Thyroid gland (tissue), 4 donors: ENCODE data around the gene RSRC2.

ENCODE experiments used
- POLR2A ChIP-seq, 2 donors: fragments of 450-650 bp; IDR thresholded peaks; one replicate each; pipeline ENCODE4 v1.6.1; 2017; ENCODE audit warnings: antibody characterized with exemption in 2 of 2, mild to moderate bottlenecking in 2 of 2, moderate library complexity in 1 of 2
- TF ChIP-seq, protein P1 (sequence below), 6 experiments: fragments of 200-600 bp in 3 of 6; fragments of 450-650 bp in 3 of 6; sonication (generic) in 3 of 6; IDR thresholded peaks; one replicate each; pipeline ENCODE4 v1.5.1; 2016 to 2019; ENCODE audit warnings: antibody characterized with exemption in 6 of 6, mild to moderate bottlenecking in 2 of 6, inconsistent platforms in 1 of 6, moderate library complexity in 1 of 6

DNA sequence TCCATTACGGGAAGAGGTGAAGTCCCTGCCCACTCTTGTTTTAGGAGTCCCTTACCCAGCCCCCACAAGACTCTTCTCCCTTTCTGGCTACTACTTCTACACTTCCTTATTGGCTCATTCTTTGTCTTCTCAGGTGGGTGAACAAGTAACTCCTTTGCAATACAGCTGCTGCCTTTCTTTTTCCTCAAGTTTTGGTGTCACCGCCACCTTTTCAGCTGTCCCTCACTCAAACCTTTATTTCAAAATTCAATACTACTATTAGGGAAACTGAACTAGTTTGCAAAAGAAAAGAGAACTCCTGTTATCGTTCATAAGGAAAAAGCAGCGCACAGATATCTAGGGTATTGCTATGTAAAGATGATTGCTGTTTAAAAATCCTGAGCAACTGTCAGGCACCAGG lies 6.1 kb downstream of the RSRC2 start:
- no peak for TF ChIP-seq POLR2A (IDR thresholded peaks at IDR 0.05)
- TF ChIP-seq, protein P1, sequence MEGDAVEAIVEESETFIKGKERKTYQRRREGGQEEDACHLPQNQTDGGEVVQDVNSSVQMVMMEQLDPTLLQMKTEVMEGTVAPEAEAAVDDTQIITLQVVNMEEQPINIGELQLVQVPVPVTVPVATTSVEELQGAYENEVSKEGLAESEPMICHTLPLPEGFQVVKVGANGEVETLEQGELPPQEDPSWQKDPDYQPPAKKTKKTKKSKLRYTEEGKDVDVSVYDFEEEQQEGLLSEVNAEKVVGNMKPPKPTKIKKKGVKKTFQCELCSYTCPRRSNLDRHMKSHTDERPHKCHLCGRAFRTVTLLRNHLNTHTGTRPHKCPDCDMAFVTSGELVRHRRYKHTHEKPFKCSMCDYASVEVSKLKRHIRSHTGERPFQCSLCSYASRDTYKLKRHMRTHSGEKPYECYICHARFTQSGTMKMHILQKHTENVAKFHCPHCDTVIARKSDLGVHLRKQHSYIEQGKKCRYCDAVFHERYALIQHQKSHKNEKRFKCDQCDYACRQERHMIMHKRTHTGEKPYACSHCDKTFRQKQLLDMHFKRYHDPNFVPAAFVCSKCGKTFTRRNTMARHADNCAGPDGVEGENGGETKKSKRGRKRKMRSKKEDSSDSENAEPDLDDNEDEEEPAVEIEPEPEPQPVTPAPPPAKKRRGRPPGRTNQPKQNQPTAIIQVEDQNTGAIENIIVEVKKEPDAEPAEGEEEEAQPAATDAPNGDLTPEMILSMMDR (IDR thresholded peaks at IDR 0.05): no peak
